ENCODE results near the gene ATP5F1D. TPM values are rescaled to one million over a fixed set of nuclear protein-coding genes. Genes with fewer than 3 reads are reported as not detected.
A peak's percentile ranks its signal among the peaks of the same experiment; 100 is the strongest.

The ATP5F1D gene
- total RNA-seq, 1 experiment from 2014 or later: 51.3 TPM

DNA sequence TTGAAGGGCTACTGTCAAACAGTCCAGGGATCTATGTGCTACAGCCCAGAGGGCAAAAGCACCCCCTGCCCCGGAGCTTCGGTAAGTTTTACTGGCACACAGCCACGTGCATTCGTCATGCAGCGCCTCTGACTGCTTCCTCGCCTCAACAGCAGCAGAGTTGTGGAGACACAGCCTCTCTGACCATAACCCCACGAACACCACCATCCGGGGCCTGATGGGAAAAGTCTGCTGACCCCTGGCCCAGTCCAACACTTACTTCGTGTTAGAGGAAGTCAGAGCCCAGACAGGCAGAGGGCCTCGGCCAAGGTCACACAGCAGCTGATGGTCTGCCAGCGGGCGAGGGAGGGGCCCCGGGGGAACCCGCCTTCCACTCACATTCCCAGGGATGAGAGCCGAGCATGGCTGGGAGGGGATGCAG lies 8.9 kb upstream of the ATP5F1D start:
- DNase-seq (ENCODE audit: low read depth): no peak

DNA sequence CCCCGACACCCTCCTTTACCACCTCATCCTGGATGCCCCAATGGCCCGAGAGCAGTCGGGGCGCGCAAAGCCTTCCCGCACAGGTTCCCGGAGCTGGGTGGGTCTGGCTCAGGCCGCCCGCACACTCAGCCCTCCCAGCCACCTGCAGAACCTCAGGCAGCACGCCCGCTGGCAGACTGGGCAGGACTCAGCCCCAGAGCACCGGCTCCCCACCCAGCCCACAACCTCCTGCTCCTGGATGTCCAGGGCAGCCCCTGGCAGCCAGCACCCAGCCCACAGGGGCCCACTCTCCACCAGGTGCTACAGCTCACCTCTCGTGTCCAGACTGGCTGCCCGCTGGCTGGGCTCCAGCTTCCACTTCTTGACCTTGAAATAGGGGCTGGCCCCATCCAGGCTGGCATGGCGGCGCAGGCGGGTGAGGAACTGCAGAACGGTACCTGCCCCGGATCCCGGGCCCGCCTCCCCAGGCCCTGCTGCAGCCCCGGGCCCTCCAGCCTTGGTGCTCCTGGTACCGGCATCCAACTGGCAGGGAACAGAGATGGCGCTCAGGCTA lies 8.4 kb upstream of the ATP5F1D start:
- DNase-seq (ENCODE audit: low read depth): no peak

DNA sequence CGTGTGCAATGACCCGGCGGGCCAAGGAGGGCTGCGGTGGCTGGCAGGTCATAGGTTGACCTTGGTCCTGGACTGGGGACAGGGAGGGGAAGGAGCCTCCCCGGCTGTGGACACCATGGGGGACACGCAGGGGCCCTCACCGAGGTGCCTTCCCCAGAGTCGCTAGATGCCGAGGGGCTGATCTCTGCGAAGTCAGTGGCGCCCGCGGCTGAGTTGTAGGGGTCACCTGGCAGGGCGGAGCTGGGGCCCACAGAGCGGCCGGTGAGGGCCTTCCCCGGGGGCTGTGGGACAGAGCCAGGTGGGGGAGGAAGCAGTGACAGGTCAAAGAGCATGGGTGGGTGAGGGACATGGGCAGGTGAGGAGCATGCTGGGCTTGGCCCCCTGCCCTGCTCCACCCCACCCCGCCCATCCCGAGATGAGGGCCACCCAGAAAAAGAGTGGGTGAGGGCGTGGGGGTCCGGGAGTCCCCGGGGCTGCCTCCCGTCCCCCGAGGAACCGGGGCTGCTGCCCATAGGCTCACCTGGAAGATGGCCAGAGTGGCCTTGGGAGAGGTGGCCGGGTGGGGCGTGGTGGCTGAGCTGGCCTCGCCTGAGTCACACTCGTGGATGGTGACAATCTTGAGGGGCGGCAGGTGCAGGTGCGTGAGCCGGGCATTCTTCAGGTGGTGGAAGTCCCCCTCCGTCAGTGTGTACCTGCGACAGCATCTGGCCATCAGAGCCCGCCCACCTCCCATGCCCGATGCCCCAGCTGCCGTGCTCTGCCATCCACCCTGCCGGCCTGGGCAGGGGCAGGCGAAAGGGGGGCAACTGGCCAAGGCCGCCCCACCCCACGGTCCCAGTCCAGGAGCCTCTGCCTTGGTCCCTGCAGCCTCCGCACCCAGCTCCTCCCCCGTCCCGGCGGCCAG lies 7.2 kb upstream of the ATP5F1D start:
- no peak for DNase-seq (ENCODE audit: low read depth)

DNA sequence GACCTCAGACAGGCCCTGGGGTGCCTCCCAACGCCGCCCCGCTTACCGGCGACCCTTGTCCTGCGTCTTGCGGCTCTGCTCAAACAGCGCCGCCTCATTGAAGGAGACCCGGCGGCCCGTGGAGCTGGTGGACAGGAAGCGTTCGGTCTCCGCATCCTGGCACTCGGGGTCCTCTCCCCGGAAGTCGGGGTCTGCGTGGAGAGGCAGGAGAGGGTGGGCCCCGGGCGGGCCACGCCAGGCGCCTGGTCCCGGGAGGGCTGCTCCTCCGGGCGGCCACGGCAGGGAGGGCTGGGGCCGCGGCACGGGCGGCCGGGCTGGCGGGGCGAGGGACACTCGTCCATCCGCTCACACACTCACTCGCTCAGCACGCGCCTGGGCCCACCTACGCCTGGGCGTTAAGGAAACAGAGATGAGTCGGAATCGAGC lies 6.6 kb upstream of the ATP5F1D start:
- DNase-seq (ENCODE audit: low read depth): no peak

DNA sequence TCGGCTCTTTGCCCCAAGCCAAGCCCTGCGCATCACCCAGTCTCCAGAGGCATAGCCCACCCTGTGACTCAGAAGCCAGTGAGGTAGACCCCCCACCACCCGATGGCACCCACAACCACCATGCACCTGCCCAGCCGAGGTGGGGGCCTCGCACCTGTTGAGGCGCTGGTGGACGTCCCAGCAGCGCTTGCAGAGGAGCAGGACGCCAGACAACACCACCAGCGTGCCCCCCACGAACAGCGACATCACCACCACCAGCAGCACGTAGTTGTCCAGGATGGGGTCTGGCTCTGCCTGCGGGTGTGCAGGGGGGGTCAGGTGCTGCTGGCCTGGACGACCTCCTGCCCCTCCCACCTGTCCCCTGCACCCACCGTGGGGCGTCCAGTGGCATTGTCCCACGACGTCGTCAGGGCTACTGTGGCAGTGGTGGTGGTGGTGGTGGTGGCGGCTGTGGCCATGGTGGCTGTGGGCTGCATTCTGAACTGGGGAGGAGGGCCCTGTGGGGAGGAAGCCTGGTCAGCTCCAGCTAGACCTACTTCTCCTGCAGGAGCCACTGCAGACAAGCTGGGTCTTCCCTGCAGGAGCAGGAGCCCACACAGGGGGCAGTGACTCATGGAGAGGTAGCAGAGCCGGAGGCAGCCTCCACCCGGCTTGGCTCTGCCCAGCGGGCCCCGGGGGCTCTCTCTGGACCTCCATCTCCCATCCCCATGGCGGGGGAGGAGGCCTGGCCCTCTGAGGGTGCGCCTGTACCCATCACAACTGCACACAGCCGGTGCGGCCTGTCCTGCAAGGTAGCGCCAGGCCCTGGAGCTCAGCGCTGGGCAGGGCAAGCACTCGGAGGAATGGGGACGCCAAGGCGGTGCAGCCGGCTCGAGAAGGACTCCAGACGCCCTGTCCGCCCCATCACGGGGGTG lies 5.7 kb upstream of the ATP5F1D start:
- no peak for DNase-seq (ENCODE audit: low read depth)

DNA sequence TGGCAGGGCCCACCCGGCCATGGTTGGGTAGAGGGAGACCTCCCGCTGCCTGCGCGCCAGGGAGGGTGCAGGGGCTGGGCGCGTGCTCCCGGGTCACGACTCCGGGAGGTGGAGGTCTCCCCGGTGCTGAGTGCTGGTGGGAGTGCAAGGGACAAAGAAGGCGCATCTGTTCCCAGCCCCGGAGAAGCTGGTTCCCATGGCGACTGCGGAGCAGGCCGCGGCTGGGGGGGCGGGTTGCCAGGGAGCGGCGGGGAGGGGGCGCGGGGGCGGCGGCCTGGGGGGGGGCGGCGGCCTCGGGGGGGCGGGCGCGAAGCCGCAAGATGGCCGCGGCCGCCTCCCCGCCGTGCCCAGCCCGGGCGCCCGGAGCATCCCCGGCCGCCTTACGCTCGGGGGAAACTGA lies 5.0 kb upstream of the ATP5F1D start:
- no peak for DNase-seq (ENCODE audit: low read depth)

DNA sequence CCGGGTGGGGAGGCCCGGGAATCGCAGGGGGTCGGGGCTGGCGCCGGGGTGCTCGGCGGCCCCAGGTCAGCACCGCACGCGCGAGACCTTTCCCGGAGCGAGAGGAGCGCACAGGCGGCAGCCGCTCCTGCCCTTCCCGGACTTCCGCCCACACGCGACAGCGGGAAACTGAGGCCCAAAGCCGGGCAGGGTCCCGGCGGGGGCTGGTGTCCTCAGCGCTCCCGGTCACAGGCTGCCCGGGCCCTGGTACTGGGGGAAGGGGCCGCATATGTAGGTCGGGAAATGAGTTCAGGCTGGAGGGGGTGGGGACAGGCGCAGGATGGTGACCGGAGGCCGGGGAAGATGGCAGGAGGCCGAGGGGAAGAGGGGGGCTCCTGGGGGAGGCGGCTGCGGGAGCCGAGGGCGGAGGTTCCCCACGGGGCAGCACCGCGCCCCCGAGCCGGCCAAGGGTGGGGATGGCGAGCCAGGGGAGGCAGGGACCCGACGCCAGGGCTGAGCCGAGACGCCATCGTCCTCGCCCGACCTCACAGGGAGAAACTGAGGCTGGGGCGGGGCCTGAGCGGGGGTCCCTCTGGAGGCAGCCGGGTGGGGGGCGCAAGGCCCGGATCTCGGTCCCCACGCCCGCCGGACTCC lies 4.4 kb upstream of the ATP5F1D start:
- no peak for DNase-seq (ENCODE audit: low read depth)

DNA sequence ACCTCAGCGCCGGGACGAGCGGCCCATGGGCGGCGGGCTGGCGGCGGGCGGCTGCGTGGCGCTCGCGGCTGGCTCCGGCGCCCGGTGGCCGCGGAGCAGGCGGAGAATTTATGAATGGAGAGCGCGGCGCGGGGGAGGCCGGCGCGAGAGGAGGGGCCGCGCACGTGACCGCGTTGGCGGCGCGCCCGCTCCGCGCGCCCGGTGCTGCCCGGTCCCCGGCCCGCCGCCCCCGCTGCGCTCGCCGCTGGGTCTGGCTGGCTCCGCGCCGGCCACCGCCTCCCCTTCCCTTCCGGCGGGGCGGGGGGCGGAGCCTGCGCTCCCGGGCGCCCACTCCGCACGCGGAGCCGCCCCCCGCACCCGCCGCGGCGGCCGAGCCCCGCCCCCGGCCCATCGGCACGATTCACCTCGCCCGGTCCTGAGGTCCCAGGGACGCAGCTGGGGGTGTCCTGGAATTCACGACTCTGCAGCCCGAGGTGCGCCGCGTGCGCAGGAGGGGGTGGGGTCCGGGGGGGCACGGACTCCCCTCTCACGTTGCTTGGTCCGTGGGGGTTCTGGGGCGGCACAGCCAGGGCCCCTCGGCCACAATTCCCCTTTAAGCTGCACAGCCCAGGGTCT lies 3.7 kb upstream of the ATP5F1D start, which contains the start of gene CBARP:
Gene CBARP (minus strand): TSS at position 252 of the 615 bp plus-strand sequence. CDS start 1,905 bp downstream, outside the sequence.
- no peak for DNase-seq (ENCODE audit: low read depth)

DNA sequence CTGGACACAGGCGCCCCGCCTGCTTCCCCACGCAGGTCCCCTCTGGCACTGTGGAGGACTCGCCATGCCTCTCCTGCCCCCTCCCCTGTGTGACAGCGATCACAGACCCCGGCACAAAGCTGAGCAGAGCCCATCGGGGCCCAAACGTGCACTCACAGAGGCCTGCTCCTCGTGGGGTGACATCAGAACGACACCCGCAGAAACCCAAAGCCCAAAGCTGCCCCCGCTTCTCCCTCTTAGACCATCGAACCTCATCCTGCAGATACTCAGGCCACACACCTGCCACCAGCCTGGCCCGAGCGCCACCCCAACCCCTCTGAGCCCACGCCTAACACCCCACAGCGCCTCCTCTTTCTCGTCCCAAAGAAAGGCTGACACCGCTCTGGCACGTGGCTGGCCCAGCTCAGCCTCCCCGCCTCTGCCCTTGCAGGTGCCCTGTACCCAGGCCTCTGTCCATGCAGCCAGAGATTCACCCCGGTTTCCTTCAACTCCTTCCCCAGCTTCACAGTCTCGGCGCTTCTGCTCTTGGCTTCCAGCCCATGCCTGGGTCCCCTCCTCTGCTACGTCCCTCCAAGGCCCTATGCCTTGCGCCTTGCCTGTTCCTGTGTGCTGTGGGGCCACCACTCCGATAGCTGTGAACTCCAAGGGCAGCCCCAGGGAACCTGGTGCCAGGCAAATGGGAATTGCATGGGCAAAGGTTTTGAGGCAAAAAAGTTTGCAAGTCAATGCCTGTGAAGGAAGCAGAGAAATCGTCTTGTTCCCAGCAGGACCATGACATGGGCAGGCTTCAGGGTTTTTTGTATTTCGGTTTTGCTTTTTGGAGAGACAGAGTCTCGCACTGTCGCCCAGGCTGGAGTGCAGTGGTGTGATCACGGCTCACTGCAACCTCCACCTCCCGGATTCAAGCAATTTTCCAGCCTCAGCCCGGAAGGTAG lies 2.9 kb upstream of the ATP5F1D start:
- no peak for DNase-seq (ENCODE audit: low read depth)

DNA sequence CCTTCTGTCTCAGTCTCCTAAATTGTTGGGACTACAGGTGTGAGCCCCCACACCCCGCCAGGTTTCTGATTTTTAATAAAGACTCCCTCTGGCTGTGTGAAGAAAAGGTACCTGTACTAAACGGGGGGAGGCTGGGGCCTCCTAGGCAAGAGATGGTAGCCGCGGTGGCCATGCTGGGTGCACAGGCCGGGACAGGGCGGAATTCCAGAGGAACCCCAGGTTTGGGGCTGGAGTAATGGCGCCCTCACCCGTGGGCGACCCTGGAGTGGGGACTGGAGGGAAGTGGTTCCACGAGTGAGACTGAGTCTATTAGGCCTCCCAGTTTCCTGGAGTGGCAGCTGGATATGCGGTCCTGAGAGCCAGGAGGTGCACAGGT lies 2.1 kb upstream of the ATP5F1D start:
- no peak for DNase-seq (ENCODE audit: low read depth)

DNA sequence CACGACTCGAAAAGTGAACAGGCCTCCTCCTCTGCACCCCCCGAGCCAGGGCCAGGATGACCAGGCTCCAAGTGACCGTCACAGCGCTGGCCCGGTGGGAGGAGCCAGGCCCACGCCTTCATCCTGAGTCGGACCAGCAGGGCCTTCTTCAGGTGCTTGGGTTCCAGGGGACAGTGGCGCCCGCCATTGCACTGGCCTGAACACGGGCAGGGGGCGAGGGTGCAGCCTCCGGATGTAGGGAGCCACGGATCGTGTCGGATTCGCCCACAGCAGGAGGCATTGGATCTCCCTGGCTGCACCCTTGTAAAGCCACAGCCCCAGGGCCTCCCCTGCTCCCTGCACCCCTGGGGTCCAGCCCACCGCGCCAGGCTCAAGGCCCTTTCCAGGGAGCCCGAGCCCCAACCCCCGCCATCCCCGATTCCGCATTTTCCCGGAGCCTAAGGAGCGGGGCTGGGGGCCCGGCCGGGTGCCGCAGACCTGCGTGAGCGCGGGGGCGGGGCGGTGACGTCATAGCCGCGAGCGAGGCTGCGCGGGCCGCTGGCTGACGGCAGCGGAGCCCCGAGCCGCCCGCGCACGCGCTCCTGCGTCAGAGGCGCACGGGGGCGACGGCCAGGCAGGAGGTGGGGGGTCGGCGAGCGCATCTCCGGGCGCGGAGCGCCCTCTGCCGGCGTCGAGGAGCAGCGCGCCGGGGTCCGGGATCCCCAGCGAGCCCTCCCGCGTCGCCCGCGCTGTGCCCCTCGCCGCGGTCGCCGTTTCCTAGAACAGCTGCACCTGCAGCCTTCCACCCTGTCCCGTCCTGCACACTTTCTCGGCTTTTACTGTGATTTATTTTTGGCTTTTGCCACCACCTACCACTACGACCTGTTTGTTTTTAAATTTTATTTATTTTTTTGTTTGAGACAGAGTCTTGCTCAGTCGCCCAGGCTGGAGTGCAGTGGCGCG lies 1.5 kb upstream of the ATP5F1D start:
- peak; percentile 85 for DNase-seq (ENCODE audit: low read depth)

DNA sequence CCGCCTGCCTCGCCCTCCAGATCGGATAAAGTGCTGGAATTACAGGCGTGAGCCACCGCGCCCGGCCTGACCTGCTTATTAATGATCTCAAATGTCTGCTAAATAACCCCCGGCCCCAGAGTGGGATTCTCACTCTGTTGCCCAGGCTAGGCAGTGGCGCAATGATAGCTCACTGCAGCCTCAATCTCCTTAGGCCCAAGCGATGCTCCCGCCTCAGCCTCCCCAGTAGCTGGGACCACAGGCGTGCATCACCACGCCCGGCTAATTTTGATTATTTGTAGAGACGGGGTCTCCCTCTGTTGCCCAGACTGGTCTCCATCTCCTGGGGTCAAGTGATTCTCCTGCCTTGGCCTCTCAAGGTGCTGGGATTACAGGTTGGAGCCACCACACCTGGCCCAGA lies 626 bp upstream of the ATP5F1D start:
- DNase-seq (ENCODE audit: low read depth): no peak

DNA sequence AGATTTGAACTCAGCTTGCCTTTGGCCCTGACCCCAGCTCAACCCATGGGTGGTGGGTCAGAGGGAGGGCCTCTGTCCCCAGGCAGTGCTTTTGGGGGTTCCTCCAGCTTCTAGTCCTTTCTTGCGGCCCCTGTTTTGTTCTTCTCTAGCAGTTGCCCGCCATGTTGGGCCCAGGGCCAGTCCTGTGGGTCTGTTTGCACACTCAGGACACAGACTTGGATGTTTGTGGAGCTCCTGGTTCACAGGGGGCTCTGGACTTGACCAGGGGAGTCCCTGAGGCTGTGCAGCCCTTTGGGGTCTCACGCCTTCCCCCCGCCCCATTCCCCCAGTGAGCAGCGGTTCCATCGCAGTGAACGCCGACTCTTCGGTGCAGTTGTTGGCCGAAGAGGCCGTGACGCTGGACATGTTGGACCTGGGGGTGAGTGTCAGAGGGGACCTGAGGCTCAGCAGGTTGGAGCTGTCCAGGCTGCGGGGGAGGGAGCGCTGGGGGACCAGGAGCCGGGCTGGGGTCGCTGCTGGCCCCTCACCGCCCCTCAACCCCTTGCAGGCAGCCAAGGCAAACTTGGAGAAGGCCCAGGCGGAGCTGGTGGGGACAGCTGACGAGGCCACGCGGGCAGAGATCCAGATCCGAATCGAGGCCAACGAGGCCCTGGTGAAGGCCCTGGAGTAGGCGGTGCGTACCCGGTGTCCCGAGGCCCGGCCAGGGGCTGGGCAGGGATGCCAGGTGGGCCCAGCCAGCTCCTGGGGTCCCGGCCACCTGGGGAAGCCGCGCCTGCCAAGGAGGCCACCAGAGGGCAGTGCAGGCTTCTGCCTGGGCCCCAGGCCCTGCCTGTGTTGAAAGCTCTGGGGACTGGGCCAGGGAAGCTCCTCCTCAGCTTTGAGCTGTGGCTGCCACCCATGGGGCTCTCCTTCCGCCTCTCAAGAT lies 2.5 kb downstream of the ATP5F1D start:
- peak; percentile 76 for DNase-seq (ENCODE audit: low read depth)

DNA sequence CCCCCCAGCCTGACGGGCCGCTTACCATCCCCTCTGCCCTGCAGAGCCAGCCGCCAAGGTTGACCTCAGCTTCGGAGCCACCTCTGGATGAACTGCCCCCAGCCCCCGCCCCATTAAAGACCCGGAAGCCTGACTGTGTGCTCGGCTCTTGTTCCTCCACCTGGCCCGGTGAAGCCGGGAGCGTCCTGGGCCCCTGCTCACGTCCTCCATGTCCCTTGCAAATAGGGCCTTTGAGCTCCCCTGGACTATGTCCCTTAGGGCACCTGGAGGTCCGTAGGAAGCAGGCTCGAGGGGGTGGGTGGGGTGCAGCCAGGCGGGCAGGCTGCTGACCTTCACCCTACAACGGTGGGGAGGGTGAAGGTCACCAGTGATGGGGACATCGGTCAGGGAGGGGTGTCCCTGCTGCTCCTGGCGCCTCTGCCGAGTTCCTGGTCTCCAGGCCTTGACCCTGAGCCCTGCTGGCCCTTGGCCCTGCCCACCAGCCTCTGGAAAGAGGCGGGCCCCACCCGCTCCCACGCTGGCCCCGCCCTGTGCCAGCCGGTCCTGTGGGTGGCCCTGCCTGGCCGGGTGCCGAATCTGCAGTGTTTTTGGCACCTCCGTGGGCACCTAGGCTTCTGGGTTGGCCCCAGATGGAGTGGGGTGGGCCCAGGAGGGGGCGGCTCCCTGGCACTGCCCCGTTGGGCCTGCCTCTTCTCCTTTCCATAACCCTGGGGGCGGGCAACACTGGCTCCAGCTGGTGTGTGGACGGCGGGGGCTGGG lies 3.3 kb downstream of the ATP5F1D start:
- DNase-seq (ENCODE audit: low read depth): peak; percentile 41

DNA sequence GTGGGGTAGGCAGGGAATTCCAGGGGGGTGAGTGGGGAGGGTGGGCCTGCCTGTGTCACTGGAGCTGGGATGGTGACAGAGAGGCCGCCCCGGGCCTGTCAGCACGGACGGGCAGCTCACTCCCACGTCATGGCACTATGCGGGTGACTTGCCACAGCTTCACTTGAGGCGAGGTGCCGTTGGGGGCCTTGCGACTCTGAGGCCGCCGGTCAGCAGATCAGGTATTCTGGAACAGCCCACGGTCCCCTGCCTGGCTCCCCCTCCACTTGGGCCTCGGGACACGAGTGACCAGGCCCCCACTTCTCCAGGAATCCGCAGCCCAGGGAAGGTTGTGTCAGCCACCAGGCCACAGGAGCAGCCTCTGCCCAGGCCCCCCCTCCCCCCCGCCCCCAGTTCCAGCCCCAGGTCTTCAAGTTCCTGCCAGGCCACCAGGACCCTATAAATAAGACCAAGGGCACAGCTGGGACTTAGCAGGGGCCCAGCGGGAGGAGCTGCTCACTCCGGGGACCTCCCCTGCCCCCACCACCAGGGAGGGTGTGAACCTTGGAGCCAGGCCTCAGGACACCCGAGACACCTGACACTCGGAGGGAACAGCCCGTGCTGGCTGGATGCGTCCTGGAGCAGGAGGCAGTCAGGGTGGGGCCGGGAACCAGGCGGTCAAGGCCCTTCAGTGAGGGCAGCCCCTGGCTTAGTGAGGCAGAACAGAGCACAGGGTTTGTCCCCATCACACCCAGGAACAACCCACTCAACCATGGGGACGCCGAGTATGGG lies 4.1 kb downstream of the ATP5F1D start:
- DNase-seq (ENCODE audit: low read depth): no peak
